NB4 (cell line): ENCODE measurements around the gene SLC34A2.

Experiments used
- CTCF ChIP-seq: IDR thresholded peaks from one replicate; pipeline ENCODE4 v1.5.1; 2012; ENCODE audit warnings: low read depth, low read length
- MAX ChIP-seq: IDR thresholded peaks from 2 replicates; pipeline ENCODE4 v1.6.1; 2011; ENCODE audit warnings: low read depth, low read length
- MYC ChIP-seq: IDR thresholded peaks from 2 replicates; pipeline ENCODE4 v1.6.1; 2011; ENCODE audit warnings: low read depth, low read length
- POLR2A ChIP-seq: IDR thresholded peaks from 2 replicates; pipeline ENCODE4 v1.6.1; 2011; ENCODE audit warnings: mild to moderate bottlenecking; ENCODE audit not compliant: insufficient read length; ENCODE audit errors: extremely low read depth

DNA sequence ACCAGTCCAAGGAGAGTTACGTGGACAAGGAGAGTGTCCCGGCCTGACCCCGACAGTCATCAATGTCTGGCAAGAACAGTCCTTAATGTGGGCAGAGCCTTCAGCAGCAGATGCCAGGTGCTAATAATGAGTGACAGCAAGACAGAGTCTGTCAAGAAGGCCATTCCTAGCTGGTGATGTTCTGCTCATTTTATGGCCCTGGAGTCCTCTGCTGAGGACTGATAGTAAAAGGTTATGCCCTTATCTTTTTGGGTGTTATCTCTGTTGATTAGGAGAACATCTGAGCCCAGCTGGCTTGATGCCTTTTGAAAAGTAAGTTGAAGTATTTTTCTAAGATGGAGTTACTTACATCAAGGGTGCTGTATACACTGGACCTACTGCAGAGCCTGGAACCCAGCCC, 67.3 kb downstream of the SLC34A2 start:
- no peak for TF ChIP-seq CTCF
- no peak for TF ChIP-seq POLR2A
- TF ChIP-seq MAX = no peak
- no peak for TF ChIP-seq MYC
